DMS 273 (cell line): ENCODE measurements around the gene UBXN11.

Experiments used
- DNase-seq: peaks from one replicate; lab custom pipeline; 2025; ENCODE audit not compliant: unreplicated experiment; lab: John Stamatoyannopoulos, UW

UBXN11 gene

DNA sequence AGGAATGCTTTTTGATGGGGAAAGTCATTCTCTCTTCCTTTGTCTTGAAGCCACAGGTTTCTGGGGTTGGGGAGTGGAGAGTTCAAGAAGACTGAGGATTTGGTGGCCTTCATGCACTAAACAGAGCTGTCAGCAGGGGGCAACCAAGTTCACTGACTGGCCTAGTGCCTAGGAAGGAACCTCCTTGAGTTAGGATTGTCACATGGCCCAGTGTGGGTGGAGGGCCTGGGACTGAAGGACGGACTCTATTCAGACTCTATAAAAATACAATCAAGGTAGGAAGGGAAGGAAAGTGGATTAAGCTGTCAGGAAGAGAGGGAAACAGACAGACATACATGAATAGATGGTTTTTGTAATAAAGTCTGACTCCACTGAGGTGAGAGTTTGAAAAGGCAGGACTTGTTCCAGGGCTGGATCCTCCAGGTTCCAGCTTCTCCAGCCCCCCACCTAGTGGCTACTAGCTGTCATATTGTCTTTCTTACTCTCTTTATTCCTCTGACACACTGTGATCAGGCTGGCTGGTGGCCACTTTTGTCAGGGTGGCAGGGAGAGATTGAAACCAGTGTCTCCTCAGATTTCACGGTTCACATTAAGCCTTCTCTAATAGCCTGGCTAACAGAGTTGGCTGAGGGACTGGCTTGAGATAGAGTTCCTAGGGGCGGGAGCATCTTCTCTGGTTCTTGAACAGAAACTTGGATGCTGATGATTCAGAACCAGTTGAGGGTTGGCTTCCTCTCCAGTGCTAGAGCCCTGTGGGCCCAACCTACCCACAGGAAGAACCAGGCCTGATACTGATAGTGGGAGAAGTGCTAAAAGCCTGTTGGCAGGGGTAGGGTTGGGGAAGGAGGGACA lies 30.6 kb downstream of the UBXN11 start:
- peak; percentile 92 for DNase-seq

DNA sequence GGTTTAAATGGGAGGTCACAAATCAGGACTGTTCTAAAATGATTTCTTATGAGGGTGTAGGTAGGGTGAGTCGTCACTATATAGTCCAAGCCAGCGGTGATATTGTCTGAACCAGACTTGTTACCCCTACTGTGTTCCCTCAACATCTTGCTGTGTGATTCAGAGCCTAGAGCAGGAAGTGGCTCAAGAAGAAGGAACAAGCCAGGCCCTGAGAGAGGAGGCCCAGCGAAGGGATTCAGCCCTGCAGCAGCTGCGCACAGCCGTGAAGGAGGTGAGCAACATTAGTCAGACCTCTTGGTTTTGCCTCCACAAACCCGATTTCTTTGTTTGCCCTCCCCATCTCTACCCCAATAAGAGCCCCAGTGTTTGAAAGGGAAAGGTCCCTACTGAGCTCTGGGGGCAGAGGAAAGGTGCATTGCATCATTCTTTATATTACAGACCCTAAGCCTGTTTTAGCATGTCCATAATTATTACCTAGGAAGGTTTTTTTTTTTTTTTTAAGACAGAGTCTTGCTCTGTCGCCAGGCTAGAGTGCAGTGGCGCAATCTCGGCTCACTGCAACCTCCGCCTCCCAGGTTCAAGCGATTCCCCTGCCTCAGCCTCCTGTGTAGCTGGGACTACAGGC lies 31.5 kb downstream of the UBXN11 start:
- DNase-seq: no peak

- DNase-seq: no peak
Observed at GRCh38 chr1:26269198-26269550, 37.3 kb downstream of the UBXN11 start.

- no peak for DNase-seq
Observed at GRCh38 chr1:26268290-26269197, 37.9 kb downstream of the UBXN11 start.

DNA sequence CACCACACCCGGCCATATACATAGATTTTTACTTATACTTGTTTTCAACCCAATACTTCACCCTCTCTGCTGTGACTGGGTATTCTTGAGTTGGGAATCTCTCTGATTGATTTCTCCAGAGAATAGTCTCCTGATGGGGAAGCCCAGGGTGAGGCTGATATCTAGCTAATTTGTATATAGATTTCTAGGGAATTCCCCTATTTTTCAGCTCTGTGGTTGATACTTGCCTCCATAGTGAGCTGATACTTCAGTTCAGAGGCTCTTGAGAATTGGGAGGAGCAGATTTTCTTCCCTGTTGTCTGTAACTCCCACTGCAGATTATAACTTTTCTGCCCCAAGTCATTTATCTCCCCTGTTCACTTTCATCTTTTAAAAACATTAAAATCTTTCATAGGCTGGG lies 41.0 kb downstream of the UBXN11 start:
- no peak for DNase-seq

GRCh38 chr1:26263212-26263611 lies 43.2 kb downstream of the UBXN11 start:
- DNase-seq: no peak

DNA sequence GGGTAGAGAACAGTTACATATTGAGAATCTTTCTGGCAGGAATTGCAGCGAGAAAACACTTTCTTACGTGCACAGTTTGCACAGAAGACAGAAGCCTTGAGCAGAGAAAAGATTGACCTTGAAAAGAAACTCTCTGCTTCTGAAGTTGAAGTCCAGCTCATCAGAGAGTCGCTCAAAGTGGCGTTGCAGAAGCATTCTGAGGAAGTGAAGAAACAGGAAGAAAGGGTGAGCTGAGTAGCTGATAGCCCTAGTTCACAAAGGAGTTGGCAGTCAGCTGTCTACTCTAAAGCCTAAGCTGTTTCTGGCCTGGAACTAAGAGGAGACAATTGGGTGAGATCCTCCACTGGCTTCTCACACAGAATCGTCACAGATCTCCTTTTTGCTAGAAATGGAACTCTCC lies 46.9 kb downstream of the UBXN11 start:
- no peak for DNase-seq

DNA sequence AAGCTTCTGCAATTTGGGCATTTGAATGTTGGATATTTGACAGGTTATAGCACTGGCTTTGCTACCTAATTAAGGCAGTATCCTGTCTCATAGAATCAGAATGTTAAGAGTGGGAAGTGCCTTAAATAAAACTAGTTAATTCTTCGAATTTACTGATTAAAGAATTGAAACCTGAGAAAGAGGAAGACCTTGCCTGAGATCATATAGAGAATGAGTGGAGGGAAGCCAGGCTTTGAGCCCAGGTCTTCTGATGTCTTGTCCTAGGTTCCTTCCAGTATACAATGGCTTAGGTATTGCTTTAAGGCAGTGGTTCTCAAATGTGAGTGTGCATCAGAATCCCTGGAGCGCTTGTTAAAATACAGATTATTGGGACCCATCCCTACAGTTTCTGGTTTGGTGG lies 47.4 kb downstream of the UBXN11 start:
- DNase-seq: no peak

DNA sequence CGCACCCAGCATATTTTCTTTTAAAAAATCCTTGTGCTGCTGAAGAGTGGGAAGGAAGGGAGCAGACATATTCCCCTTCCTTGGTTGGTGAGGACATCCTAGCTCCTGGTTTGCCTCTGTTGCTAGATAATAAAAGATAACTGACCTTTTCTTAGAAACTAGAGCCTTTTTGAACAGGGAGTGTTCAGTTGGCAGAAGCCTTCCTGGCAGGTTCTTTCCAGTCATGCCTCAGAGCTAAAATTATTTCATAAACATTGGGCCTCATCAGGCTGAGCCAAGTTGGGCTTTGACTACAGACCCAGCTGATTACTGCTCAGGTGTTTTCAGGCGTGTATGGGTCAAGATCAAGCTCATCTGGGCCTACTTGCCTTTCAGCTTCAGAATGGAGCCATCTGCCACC lies 49.2 kb downstream of the UBXN11 start:
- no peak for DNase-seq

DNA sequence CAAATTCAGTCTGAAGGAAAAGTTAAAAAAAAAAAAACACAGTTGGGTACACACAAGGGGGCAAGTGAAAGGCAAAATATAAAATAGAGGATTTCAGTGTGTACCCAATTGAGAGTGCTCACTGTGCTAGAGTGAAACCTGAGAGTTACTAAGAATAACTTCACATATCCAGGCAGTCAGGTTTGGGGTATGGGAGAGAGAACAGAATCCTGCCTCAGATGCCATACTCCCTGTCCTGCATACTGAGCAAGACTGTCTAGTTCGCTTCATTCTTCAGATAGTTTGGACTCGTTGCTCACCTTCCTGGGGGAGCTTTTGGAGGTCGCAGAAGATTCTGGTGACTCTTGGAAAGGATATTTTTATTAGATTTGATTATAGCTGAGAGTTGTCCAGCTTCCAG lies 52.0 kb downstream of the UBXN11 start:
- no peak for DNase-seq

DNA sequence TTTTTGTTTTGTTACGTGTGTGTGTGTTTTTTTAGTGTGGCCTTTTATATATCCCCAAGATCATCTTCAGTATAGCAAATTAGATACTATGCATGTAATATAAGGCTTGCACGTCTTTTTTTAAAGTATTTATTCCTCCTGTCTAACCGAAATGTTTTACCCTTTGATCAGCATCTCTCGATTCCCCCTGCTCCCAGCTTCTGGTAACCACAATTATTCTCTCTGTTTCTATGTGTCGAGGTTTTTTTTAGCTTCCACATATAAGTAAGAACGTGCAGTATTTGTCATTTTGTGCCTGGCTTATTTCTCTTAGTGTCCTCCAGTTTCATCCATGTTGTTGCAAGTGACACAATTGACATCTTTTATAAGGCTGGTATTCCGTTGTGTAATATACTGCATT lies 53.7 kb downstream of the UBXN11 start:
- DNase-seq: no peak

DNA sequence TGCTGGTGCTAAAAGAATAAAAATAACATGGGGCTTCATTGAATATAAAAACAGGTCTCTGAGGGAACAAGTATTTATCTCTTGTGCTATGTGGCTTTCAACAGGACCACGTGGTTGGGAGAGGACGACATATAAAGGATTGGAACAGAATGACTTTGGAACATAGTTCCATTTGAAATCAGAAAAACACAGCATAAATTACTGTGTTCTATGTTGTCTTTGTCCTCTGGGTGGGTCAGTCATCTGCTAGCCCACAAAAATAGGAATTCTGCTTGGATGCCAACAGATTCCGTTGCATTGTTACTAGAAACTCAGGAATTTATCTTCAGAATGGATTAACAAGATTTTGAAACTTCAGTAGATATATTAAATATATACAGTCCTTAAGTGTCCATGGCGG lies 66.5 kb downstream of the UBXN11 start:
- no peak for DNase-seq

DNA sequence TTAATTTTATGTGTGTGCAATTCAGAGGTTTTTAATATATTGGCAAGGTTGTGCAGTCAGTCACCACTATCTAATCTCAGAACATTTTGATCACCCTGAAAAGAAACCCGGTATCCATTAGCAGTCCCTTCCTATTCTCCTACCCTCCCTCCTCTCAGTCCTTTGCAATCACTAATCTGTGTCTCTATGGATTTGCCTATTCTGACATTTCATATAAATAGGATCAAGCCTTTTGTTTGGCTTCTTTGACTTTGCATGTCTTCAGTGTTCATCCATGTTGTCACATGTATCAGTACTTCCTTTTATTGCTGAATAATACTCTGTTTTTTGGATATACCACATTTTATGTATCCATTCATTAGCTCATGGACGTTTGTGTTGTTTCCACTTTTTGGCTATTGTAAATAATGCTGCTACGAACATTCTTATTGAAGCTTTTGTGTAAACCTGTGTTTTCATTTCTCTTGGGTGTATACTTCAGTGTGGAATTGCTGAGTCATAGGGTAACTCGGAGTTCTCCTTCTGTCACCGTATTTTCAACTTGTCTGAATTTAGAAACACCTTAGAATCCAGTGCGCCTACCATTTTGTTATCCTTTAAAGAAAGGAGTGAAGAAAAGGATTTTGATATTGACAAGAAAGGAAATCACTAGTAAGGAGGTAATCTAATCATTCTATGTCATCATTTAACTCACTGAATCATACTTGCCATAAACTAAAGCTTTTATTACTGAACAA lies 69.0 kb downstream of the UBXN11 start:
- peak; percentile 56 for DNase-seq

DNA sequence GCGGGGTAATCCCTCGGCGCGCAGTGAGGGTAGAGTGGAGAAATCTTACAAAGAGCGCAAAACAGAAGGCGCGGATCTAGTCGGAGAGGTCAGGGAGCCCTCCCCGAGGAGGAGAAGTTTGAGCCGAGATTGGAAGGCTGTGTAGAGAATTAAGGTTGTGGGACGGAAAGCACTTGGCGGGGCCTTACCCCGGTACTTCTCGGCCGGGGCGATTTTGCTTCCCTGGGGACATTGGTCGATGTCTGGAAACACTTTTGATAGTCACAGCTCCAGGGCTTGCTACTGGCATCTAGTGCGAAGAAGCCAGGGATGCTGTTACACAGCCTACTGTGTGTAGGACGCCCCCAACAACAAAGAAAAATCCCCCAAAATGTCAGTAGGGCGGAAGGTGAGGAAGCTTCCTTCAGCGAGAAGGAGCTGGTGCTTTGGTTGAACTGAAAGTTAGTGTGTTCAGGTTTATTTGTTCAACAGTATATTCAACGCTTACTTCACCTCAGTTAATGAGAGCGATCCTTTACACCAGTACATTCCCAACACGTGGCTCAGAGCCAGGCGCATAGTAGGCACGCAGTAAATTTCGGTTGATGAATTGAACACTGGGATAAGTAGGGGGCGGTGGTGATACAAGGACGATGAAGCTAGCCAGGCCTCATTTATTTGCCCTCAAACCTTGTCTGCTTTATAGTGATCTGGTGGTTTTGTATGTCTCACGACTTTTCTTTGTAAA lies 71.6 kb downstream of the UBXN11 start:
- peak; percentile 50 for DNase-seq

DNA sequence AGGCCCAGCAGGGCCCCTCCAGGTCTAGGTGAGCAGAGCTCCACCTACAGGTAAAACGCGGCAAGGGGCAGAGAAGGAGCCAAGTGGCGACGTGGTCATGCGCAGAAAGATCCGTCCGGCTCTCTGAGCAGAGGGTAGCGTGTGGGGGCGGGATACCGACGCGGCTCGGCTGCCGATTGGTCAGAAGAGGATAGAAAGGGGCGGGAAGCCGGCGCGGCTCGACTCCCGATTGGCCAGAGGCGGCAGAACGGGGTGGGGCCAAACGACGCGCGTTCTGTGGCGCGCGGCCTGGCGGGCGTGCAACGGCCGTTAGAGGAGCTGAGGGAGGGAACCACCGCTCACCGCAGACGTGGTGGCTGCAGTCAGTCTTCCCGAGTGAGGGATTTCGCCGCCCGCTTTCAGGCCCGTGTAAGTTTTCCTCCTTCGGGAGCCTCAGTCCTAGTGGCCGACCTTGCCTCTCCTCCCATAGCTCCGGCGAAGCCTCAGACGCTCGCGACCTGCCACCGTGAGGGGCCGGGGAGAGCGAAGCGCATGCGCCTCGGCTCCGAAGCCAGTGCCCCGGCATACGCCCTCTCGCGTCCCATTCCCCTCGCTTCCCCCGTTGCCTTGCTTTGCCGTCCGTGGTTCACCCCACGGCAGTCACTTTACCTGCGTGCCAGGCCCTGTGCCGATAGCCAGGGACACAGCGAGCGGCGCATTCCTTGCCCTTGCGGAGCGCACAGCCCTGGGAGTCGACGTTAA lies 72.4 kb downstream of the UBXN11 start, which contains the start of gene CEP85:
TSS of gene CEP85 (plus strand) at position 298 of the 741 bp plus-strand sequence. CDS start 5,584 bp downstream, outside the sequence.
- peak; percentile 99 for DNase-seq
